GM12878 (cell line): ENCODE results near the gene SNAPC2. TPM values are rescaled to one million over a fixed set of nuclear protein-coding genes. Genes with fewer than 3 reads are reported as not detected.
A peak's percentile ranks its signal among the peaks of the same experiment; 100 is the strongest.

ENCODE experiments used
- ASH2L ChIP-seq: fragments of 300-600, 200-600 bp; sonication (generic); IDR thresholded peaks from 2 replicates; pipeline ENCODE4 v1.6.1; 2017; ENCODE audit warnings: low read depth, mild to moderate bottlenecking, borderline replicate concordance
- BACH1 ChIP-seq: fragments of 450-650 bp; IDR thresholded peaks from 2 replicates; pipeline ENCODE4 v1.6.1; 2017; ENCODE audit warnings: mild to moderate bottlenecking, borderline replicate concordance
- BHLHE40 ChIP-seq, 2 experiments: fragments of 450-650 bp in 1 of 2; IDR thresholded peaks; 2 replicates each; pipeline ENCODE4 v1.6.1; 2011 to 2017; ENCODE audit warnings: low read depth in 2 of 2, borderline replicate concordance in 1 of 2, improper control_type of control experiment in 1 of 2, low read length in 1 of 2, mild to moderate bottlenecking in 1 of 2
- CBFB ChIP-seq: IDR thresholded peaks from 2 replicates; pipeline ENCODE4 v1.6.1; 2016; ENCODE audit warnings: antibody characterized with exemption, low read depth
- CBX3 ChIP-seq: fragments of 200-600 bp; sonication (generic); IDR thresholded peaks from 2 replicates; pipeline ENCODE4 v1.6.1; 2016; ENCODE audit warnings: low read depth, borderline replicate concordance
- CHD1 ChIP-seq: IDR thresholded peaks from 2 replicates; pipeline ENCODE4 v1.6.1; 2012; ENCODE audit warnings: low read depth, low read length, improper control_type of control experiment
- EED ChIP-seq: sonication (generic); IDR thresholded peaks from 2 replicates; pipeline ENCODE4 v1.6.1; 2016; ENCODE audit warnings: antibody characterized with exemption, low read depth
- LARP7 ChIP-seq: fragments of 450-650 bp; IDR thresholded peaks from 2 replicates; pipeline ENCODE4 v1.6.1; 2017; ENCODE audit warnings: mild to moderate bottlenecking
- MTA2 ChIP-seq: fragments of 450-650 bp; IDR thresholded peaks from 2 replicates; pipeline ENCODE4 v1.6.1; 2016; ENCODE audit warnings: low read depth, mild to moderate bottlenecking, moderate library complexity
- MTA3 ChIP-seq: IDR thresholded peaks from 2 replicates; pipeline ENCODE4 v1.6.1; 2012; ENCODE audit warnings: low read length, inconsistent platforms, borderline replicate concordance
- MYB ChIP-seq: fragments of 150-350 bp; IDR thresholded peaks from 2 replicates; pipeline ENCODE4 v1.6.1; 2014; ENCODE audit warnings: mild to moderate bottlenecking, low read depth, low read length, borderline replicate concordance
- NFYA ChIP-seq: IDR thresholded peaks from 2 replicates; pipeline ENCODE4 v1.6.1; 2011; ENCODE audit warnings: low read depth, mild to moderate bottlenecking, low read length, improper control_type of control experiment, borderline replicate concordance
- NR2C2 ChIP-seq: IDR thresholded peaks from 2 replicates; pipeline ENCODE4 v1.6.1; 2011; ENCODE audit warnings: borderline replicate concordance, low read depth; ENCODE audit not compliant: control insufficient read depth, insufficient read length
- RUNX3 ChIP-seq: IDR thresholded peaks from 2 replicates; pipeline ENCODE4 v1.6.1; 2012; ENCODE audit warnings: low read length, inconsistent platforms
- TAF1 ChIP-seq: IDR thresholded peaks from 2 replicates; pipeline ENCODE4 v1.6.1; 2011; ENCODE audit warnings: mild to moderate bottlenecking, low read depth, low read length, borderline replicate concordance
- TBL1XR1 ChIP-seq: IDR thresholded peaks from 2 replicates; pipeline ENCODE4 v1.6.1; 2012; ENCODE audit warnings: low read depth, low read length, improper control_type of control experiment
- TCF12 ChIP-seq: IDR thresholded peaks from 2 replicates; pipeline ENCODE4 v1.6.1; 2011; ENCODE audit warnings: low read depth, mild to moderate bottlenecking, low read length
- ZNF207 ChIP-seq: fragments of 450-650 bp; IDR thresholded peaks from 2 replicates; pipeline ENCODE4 v1.6.1; 2014; ENCODE audit warnings: antibody characterized with exemption, mild to moderate bottlenecking, borderline replicate concordance
- polyA plus RNA-seq, 11 experiments: library from polyadenylated mRNA; depleted of rRNA in 4 of 11; unstranded in 6 of 11; stranded (reverse) in 5 of 11; fragments of >200 nt; fragmentation: Nextera tagmentation in 4 of 11; fragmentation: Illumina TruSeq in 1 of 11; extraction: Ambion mirVana in 4 of 11; extraction: Trizol in 1 of 11; gene quantifications; 1 replicate in 1 of 11; 2 replicates in 10 of 11; pipeline versions ENCODE4 v1.2.1 to v1.2.3, GENCODE V29; 2011 to 2016; ENCODE audit warnings: inconsistent platforms in 2 of 11, missing spikeins in 2 of 11, low read depth in 1 of 11
- total RNA-seq, 4 experiments: library from RNA; depleted of rRNA in 3 of 4; stranded (reverse); fragments of >200 nt in 3 of 4; fragmentation: Illumina TruSeq in 1 of 4; extraction: Trizol in 1 of 4; gene quantifications; 2 replicates each; pipeline versions ENCODE4 v1.2.1 to v1.2.3, GENCODE V29; 2013 to 2021
- TF ChIP-seq, protein P1 (sequence below): fragments of 450-650 bp; IDR thresholded peaks from 2 replicates; pipeline ENCODE4 v1.6.1; 2017; ENCODE audit warnings: mild to moderate bottlenecking, moderate library complexity
- TF ChIP-seq, protein P2 (sequence below): fragments of 450-650 bp; IDR thresholded peaks from 2 replicates; pipeline ENCODE4 v1.6.1; 2017; ENCODE audit warnings: antibody characterized with exemption, mild to moderate bottlenecking, moderate library complexity
- TF ChIP-seq, protein P3 (sequence below): fragments of 450-650 bp; IDR thresholded peaks from 2 replicates; pipeline ENCODE4 v1.6.1; 2014; ENCODE audit warnings: mild to moderate bottlenecking
- TF ChIP-seq, protein P4 (sequence below): IDR thresholded peaks from 2 replicates; pipeline ENCODE4 v1.6.1; 2011; ENCODE audit warnings: borderline replicate concordance, low read depth, mild to moderate bottlenecking, moderate library complexity, mixed read lengths, low read length; ENCODE audit not compliant: insufficient read depth; ENCODE audit errors: extremely low read length

SNAPC2 gene
- total and polyA plus RNA-seq, 10 of the 15 experiments (the other 5 are each of a cell fraction or from before 2014, with no cell fraction given) = 0.19 to 20.8 (median 12.6) TPM

DNA sequence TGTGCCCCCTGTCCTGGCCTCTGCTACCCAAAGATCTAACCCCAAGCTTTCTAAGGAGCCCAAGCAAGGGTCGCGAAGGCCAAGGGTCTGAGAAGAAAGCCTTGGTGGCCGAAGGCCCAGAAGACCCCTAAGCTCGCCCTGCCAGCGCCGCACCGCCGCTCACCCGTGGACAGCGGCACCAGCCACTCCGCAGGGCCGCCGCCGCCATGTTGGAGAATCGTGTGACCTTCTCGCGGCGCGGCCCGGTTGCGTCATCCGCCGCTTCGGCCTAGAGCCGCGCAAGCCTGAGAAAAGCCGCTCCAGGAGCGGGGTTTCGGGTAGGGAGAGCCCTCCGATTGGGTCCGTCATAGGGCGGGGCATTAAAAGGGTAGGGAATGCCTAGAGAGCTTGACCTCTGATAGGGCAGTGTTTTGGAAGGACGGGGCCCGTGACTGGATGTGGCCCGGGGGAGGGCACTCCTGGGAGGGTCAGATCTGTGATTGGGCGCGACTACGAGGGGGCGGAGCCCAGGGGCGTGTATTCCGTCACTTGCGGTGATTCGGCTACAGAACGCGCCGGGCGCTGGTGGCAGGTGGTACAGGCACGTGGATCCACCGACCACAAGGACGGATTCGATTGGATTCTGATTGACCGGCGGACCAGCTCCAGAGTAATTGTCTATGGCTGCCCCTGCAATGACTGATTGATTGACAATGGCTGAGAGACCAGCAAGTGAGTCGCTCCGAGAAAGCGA is 23.5 kb downstream of the SNAPC2 start, which contains the start of gene TIMM44 (continued):
- TF ChIP-seq, protein P1, sequence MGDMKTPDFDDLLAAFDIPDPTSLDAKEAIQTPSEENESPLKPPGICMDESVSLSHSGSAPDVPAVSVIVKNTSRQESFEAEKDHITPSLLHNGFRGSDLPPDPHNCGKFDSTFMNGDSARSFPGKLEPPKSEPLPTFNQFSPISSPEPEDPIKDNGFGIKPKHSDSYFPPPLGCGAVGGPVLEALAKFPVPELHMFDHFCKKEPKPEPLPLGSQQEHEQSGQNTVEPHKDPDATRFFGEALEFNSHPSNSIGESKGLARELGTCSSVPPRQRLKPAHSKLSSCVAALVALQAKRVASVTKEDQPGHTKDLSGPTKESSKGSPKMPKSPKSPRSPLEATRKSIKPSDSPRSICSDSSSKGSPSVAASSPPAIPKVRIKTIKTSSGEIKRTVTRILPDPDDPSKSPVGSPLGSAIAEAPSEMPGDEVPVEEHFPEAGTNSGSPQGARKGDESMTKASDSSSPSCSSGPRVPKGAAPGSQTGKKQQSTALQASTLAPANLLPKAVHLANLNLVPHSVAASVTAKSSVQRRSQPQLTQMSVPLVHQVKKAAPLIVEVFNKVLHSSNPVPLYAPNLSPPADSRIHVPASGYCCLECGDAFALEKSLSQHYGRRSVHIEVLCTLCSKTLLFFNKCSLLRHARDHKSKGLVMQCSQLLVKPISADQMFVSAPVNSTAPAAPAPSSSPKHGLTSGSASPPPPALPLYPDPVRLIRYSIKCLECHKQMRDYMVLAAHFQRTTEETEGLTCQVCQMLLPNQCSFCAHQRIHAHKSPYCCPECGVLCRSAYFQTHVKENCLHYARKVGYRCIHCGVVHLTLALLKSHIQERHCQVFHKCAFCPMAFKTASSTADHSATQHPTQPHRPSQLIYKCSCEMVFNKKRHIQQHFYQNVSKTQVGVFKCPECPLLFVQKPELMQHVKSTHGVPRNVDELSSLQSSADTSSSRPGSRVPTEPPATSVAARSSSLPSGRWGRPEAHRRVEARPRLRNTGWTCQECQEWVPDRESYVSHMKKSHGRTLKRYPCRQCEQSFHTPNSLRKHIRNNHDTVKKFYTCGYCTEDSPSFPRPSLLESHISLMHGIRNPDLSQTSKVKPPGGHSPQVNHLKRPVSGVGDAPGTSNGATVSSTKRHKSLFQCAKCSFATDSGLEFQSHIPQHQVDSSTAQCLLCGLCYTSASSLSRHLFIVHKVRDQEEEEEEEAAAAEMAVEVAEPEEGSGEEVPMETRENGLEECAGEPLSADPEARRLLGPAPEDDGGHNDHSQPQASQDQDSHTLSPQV = no peak
- TF ChIP-seq CBFB = peak; percentile 48; the same call in 1 of the 2 replicates
- TF ChIP-seq MTA3 = no peak; the same call in 1 of the 2 replicates
- peak; percentile 82 for TF ChIP-seq ZNF207
- peak; percentile 75 for TF ChIP-seq RUNX3
- TF ChIP-seq MTA2 = no peak
- peak; percentile 87 to 93; a peak in 3 of 4 replicates for TF ChIP-seq BHLHE40 (IDR thresholded peaks at IDR 0.05; ENCODE audit: borderline replicate concordance in 1 of 2, low read depth in 2 of 2, low read length in 1 of 2)
- TF ChIP-seq NFYA = no peak
- TF ChIP-seq, protein P2, sequence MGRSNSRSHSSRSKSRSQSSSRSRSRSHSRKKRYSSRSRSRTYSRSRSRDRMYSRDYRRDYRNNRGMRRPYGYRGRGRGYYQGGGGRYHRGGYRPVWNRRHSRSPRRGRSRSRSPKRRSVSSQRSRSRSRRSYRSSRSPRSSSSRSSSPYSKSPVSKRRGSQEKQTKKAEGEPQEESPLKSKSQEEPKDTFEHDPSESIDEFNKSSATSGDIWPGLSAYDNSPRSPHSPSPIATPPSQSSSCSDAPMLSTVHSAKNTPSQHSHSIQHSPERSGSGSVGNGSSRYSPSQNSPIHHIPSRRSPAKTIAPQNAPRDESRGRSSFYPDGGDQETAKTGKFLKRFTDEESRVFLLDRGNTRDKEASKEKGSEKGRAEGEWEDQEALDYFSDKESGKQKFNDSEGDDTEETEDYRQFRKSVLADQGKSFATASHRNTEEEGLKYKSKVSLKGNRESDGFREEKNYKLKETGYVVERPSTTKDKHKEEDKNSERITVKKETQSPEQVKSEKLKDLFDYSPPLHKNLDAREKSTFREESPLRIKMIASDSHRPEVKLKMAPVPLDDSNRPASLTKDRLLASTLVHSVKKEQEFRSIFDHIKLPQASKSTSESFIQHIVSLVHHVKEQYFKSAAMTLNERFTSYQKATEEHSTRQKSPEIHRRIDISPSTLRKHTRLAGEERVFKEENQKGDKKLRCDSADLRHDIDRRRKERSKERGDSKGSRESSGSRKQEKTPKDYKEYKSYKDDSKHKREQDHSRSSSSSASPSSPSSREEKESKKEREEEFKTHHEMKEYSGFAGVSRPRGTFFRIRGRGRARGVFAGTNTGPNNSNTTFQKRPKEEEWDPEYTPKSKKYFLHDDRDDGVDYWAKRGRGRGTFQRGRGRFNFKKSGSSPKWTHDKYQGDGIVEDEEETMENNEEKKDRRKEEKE = no peak
- no peak for TF ChIP-seq EED
- TF ChIP-seq, protein P3, sequence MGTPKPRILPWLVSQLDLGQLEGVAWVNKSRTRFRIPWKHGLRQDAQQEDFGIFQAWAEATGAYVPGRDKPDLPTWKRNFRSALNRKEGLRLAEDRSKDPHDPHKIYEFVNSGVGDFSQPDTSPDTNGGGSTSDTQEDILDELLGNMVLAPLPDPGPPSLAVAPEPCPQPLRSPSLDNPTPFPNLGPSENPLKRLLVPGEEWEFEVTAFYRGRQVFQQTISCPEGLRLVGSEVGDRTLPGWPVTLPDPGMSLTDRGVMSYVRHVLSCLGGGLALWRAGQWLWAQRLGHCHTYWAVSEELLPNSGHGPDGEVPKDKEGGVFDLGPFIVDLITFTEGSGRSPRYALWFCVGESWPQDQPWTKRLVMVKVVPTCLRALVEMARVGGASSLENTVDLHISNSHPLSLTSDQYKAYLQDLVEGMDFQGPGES = peak; percentile 74; the same call in 1 of the 2 replicates
- peak; percentile 75 for TF ChIP-seq TCF12
- no peak for TF ChIP-seq CHD1
- TF ChIP-seq ASH2L = no peak
- 0 out of 2 replicates have a peak, but pooled peaks have one; percentile 45 for TF ChIP-seq BACH1
- no peak for TF ChIP-seq CBX3
- no peak for TF ChIP-seq TBL1XR1
- peak; percentile 76 for TF ChIP-seq LARP7
- no peak for TF ChIP-seq MYB
- TF ChIP-seq TAF1 = peak; percentile 93
- no peak for TF ChIP-seq NR2C2
- TF ChIP-seq, protein P4, sequence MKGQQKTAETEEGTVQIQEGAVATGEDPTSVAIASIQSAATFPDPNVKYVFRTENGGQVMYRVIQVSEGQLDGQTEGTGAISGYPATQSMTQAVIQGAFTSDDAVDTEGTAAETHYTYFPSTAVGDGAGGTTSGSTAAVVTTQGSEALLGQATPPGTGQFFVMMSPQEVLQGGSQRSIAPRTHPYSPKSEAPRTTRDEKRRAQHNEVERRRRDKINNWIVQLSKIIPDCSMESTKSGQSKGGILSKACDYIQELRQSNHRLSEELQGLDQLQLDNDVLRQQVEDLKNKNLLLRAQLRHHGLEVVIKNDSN = peak; percentile 73
